Subcutaneous abdominal adipose tissue (tissue), 5 donors: Measurements from ENCODE around the gene CFAP77.

Source experiments
- H3K27ac ChIP-seq: one replicate; pipeline ENCODE4 v1.7.0; 2013; ENCODE audit warnings: low read depth, mild to moderate bottlenecking, inconsistent platforms, low read length, moderate library complexity
- H3K27me3 ChIP-seq, 5 donors: one replicate each; pipeline ENCODE4 v1.7.0; 2013; ENCODE audit warnings: low read length in 5 of 5, inconsistent platforms in 1 of 5; ENCODE audit not compliant: control insufficient read depth in 5 of 5, insufficient read depth in 4 of 5
- H3K36me3 ChIP-seq, 5 donors: one replicate each; pipeline ENCODE4 v1.7.0; 2013; ENCODE audit warnings: low read length in 5 of 5; ENCODE audit not compliant: control insufficient read depth in 5 of 5, insufficient read depth in 5 of 5
- H3K4me1 ChIP-seq, 5 donors: one replicate each; pipeline ENCODE4 v1.7.0; 2013; ENCODE audit warnings: low read length in 5 of 5, mild to moderate bottlenecking in 3 of 5, moderate library complexity in 1 of 5; ENCODE audit not compliant: control insufficient read depth in 5 of 5, insufficient read depth in 5 of 5
- H3K4me3 ChIP-seq, 5 donors: one replicate each; pipeline ENCODE4 v1.7.0; 2013; ENCODE audit warnings: low read length in 5 of 5, low read depth in 1 of 5
- H3K9ac ChIP-seq, 5 donors: one replicate each; pipeline ENCODE4 v1.7.0; 2013; ENCODE audit warnings: low read length in 5 of 5, mild to moderate bottlenecking in 4 of 5, moderate library complexity in 3 of 5
- H3K9me3 ChIP-seq, 5 donors: one replicate each; pipeline ENCODE4 v1.7.0; 2013; ENCODE audit warnings: low read length in 5 of 5; ENCODE audit not compliant: control insufficient read depth in 5 of 5
- donor health status: healthy.
- donor health status: healthy.
- donor health status: healthy.
- donor health status: healthy.
- donor health status: healthy.

Gene CFAP77

DNA sequence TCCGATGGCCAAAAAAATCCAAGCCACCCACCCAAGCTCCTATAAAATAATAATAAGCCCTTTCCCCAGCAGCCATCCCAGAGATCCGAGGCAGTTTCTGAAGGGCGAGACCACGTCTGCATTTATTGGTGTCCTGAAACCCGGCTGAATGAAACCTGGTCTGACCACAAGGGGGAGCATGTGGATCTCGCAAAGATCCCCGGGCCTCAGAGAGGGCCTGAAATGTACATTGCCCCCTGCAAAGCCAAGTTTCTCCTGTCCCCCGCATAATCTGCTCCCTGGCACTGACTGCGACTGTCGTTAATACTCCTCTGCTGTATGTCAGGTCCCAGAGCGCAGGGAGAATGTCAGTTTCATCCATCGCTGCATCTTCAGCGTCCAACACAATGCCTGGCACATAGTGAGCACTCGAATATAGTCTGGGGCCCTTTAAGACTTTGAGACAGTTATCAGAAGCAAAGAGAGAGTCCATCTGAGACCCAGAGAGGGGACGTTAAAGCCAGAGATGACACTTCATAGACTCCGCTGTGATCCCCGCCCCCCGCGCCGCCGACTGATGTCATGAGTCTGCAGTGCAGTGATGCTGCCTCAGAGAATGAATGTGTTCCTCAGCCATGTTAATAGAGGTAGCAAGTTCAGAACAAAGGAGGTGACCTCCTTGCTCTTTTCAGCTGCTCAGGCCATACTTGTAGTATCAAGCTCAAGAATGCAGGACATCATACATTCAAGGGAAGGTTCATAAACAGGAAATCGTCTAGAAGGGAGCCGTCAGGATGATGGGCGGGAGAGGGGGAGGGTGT is 97.9 kb downstream of the CFAP77 start:
- Histone ChIP-seq H3K9me3 (no peaks in the 10 kb centered on the region), H3K27ac (no peak overlapping the region), H3K4me3 (no peak overlapping the region), H3K36me3 (no peaks in the 10 kb centered on the region), H3K4me1 (peaks cover 0 to 6% (median 2%) of the 10 kb centered on the region in 5 donors), H3K9ac (no peak overlapping the region), H3K27me3 (peaks cover 0 to 38% (median 35%) of the 10 kb centered on the region in 5 donors)

DNA sequence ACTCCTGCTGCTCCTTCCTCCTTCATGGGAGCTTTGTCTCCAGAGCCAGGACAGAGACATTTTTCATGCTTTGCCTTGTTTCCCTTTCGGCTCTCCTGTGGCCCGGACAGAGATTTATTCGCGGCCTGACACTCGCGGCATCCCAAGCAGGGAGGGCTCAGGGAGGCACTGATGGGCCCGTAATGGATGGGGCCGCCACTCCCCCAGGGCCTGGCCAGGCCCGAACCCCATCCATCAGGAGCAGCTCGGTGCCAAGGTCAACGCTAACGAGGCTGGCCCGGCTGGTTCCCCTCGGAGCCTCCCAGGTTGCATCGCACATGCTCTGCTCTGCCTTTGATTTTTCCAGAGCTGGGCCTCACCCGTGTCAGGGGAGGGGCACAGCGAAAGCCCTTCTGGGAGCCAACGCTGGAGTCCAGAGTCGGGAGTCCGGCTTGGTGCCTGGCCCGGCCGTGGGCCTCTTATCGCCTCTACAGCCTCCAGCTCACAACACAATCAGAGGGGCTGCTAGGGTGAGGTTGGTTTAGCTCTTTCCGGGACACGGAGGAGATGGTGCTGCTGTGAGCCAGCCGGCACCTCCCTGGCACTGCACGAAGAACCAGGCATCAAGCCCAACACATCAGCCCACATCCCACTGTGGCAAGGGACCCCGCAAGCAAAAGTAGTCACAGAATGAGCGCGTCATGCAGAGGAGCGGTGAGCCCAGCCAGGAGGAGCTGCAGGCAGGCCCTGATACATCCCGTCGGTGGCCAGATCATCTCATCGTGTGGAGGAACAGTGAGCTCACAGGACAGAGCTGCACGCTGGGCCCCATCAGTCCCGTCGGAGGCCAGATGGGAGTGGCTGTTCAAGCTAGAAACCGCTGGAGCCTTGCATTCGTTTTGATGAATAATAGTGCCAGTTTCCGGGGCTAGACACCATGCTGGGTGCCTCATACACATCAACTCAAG is 100.2 kb downstream of the CFAP77 start:
- no peaks in the 10 kb centered on the region for H3K36me3 ChIP-seq
- no peak overlapping the region for H3K9ac ChIP-seq
- H3K4me3 ChIP-seq: no peak overlapping the region
- H3K4me1 ChIP-seq: peaks cover 0 to 6% (median 2%) of the 10 kb centered on the region in 5 donors
- H3K27ac ChIP-seq: no peak overlapping the region
- H3K27me3 ChIP-seq: peaks cover 4 to 44% (median 38%) of the 10 kb centered on the region in 5 donors
- H3K9me3 ChIP-seq: no peaks in the 10 kb centered on the region

- H3K9me3 ChIP-seq: no peaks in the 10 kb centered on the region
- H3K27me3 ChIP-seq: peaks cover 4 to 39% (median 31%) of the 10 kb centered on the region in 5 donors
- H3K9ac ChIP-seq: no peak overlapping the region
- peaks cover 0 to 6% (median 2%) of the 10 kb centered on the region in 5 donors for H3K4me1 ChIP-seq
- no peak overlapping the region for H3K4me3 ChIP-seq
- H3K36me3 ChIP-seq: no peaks in the 10 kb centered on the region
- H3K27ac ChIP-seq: no peak overlapping the region
Observed at GRCh38 chr9:132511191-132511999, 101.4 kb downstream of the CFAP77 start.

GRCh38 chr9:132513416-132513815 is 103.4 kb downstream of the CFAP77 start:
- no peak overlapping the region for H3K27ac ChIP-seq
- no peaks in the 10 kb centered on the region for H3K4me1 ChIP-seq
- H3K9ac ChIP-seq: no peak overlapping the region
- no peak overlapping the region for H3K4me3 ChIP-seq
- H3K9me3 ChIP-seq: no peaks in the 10 kb centered on the region
- no peaks in the 10 kb centered on the region for H3K36me3 ChIP-seq
- peaks cover 9 to 34% (median 32%) of the 10 kb centered on the region in 5 donors for H3K27me3 ChIP-seq

DNA sequence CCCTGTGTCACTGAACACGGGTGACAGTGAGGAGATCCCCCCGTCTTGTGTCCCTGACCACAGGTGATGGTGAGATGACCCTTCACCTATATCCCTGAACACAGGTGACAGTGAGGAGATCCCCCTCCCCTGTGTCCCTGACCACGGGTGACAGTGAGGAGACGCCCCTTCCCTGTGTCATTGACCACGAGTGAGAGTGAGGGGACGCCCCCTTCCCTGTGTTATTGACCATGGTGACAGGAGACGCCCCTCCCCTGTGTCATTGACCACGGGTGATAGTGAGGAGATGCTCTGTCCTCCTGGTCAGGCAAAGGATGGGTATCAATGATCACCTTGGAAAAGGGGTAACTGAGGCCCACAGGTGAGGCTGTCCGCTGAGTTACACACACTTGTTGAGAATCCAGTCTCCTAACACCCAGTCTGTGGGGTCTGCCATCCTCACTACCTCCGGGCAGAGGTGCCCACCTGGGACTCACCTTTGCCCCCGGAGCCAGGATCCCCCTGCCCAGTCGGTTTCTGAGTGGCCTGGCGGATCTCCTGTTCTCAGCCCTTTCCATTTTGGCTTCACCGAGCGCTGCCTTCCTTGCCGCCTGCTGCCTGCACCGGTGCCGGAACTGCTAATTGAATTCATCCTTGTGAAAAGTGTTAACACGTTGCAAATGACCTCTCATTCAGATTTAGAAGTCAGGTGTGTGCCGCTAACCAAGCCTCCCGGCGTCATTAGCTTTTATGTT is 104.2 kb downstream of the CFAP77 start:
- Histone ChIP-seq H3K9ac (no peak overlapping the region), H3K27me3 (peaks cover 9 to 38% (median 33%) of the 10 kb centered on the region in 5 donors), H3K9me3 (no peaks in the 10 kb centered on the region), H3K27ac (no peak overlapping the region), H3K4me1 (no peaks in the 10 kb centered on the region), H3K4me3 (no peak overlapping the region), H3K36me3 (no peaks in the 10 kb centered on the region)

GRCh38 chr9:132514821-132515220 is 104.8 kb downstream of the CFAP77 start:
- no peaks in the 10 kb centered on the region for H3K9me3 ChIP-seq
- H3K4me3 ChIP-seq: no peak overlapping the region
- no peak overlapping the region for H3K27ac ChIP-seq
- H3K4me1 ChIP-seq: no peaks in the 10 kb centered on the region
- H3K36me3 ChIP-seq: no peaks in the 10 kb centered on the region
- H3K27me3 ChIP-seq: peaks cover 9 to 38% (median 33%) of the 10 kb centered on the region in 5 donors
- H3K9ac ChIP-seq: no peak overlapping the region

- no peaks in the 10 kb centered on the region for H3K4me1 ChIP-seq
- no peak overlapping the region for H3K9ac ChIP-seq
- H3K27ac ChIP-seq: no peak overlapping the region
- H3K4me3 ChIP-seq: no peak overlapping the region
- H3K36me3 ChIP-seq: no peaks in the 10 kb centered on the region
- peaks cover 9 to 28% (median 25%) of the 10 kb centered on the region in 5 donors for H3K27me3 ChIP-seq
- H3K9me3 ChIP-seq: no peaks in the 10 kb centered on the region
Observed at GRCh38 chr9:132516301-132516700, 106.3 kb downstream of the CFAP77 start.

DNA sequence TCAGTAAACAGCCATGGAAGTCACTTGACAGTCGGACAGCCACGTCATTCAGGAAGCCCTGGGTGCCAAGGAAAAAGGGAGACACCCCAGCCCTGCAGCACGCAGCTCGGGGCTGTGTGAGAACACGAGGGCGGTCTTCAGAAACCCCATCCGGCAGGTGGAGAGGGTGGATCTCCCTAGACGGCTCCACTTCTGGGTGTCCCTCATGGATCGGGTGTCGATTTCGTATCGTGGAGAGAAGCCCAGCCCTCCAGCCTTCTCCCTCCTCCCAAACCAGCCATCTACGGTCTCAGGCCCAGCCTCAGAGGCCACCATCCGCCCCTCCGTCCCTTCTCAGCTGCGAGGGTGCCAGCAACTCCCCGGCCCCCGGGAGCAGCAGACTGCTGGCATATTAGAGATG is 106.9 kb downstream of the CFAP77 start:
- Histone ChIP-seq H3K4me3 (no peak overlapping the region), H3K36me3 (no peaks in the 10 kb centered on the region), H3K27me3 (peaks cover 9 to 28% (median 24%) of the 10 kb centered on the region in 5 donors), H3K9ac (no peak overlapping the region), H3K4me1 (no peaks in the 10 kb centered on the region), H3K9me3 (no peaks in the 10 kb centered on the region), H3K27ac (no peak overlapping the region)

DNA sequence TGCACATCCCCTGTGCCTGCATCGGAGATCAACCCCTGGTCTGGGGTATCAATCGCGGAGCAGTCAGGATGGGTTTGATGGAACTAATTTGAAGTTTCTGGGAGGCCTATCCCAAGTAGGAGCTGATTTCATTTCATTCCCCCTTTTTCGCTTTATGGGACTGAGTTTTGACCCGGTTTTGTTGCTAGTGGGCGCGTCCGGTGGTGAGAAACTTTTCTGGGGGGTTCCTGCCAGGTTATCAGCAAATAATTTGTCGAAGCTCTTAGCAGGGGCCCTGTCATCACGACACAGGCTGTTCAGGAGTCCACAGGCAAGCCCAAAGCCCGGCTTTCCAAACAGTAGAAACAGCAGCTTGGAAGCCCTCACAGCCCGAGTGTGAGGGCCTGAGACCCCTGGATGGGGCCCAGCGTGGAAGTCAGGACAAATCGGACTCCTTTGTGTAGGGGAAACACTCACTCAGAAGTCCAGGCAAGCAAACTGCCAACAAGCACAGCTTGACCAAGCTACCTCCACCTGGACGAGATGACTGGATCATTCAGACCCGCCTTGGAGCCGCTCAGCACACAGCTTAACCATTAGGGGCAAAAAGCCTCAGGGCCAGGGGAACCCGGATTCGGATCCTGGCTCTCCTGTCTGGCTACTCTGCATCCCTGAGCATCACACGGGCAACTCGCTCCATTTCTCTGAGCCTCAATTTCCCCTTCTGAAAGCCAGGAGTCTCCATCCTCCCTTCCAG is 108.0 kb downstream of the CFAP77 start:
- H3K4me3 ChIP-seq: no peak overlapping the region
- H3K9me3 ChIP-seq: no peaks in the 10 kb centered on the region
- no peak overlapping the region for H3K27ac ChIP-seq
- H3K27me3 ChIP-seq: peaks cover 9 to 31% (median 24%) of the 10 kb centered on the region in 5 donors
- H3K36me3 ChIP-seq: no peaks in the 10 kb centered on the region
- H3K9ac ChIP-seq: no peak overlapping the region
- H3K4me1 ChIP-seq: no peaks in the 10 kb centered on the region
